Stomach (tissue), 4 donors: Measurements from ENCODE around the gene MBNL2.

ENCODE experiments used
- CTCF ChIP-seq, 7 experiments: fragments of 450-650 bp in 4 of 7; fragments of 200-600 bp in 3 of 7; sonication (generic) in 3 of 7; IDR thresholded peaks; one replicate each; pipeline ENCODE4 v1.5.1; 2016 to 2019; ENCODE audit warnings: antibody characterized with exemption in 7 of 7, control low read depth in 2 of 7, mild to moderate bottlenecking in 1 of 7
- EP300 ChIP-seq: sonication (generic); formaldehyde crosslinking; IDR thresholded peaks from one replicate; pipeline ENCODE4 v1.6.1; 2017; ENCODE audit warnings: antibody characterized with exemption
- POLR2A ChIP-seq, 4 donors: fragments of 450-650 bp; IDR thresholded peaks; one replicate each; pipeline ENCODE4 v1.6.1; 2016; ENCODE audit warnings: antibody characterized with exemption in 4 of 4, control low read depth in 2 of 4, mild to moderate bottlenecking in 1 of 4, moderate library complexity in 1 of 4

GRCh38 chr13:97440598-97441170 is 218.6 kb downstream of the MBNL2 start:
- TF ChIP-seq POLR2A (IDR thresholded peaks at IDR 0.05) (no peak), CTCF (IDR thresholded peaks at IDR 0.05) (no peak), EP300 (no peak)
